ENCODE results near the gene HMGA1.

The HMGA1 gene

DNA sequence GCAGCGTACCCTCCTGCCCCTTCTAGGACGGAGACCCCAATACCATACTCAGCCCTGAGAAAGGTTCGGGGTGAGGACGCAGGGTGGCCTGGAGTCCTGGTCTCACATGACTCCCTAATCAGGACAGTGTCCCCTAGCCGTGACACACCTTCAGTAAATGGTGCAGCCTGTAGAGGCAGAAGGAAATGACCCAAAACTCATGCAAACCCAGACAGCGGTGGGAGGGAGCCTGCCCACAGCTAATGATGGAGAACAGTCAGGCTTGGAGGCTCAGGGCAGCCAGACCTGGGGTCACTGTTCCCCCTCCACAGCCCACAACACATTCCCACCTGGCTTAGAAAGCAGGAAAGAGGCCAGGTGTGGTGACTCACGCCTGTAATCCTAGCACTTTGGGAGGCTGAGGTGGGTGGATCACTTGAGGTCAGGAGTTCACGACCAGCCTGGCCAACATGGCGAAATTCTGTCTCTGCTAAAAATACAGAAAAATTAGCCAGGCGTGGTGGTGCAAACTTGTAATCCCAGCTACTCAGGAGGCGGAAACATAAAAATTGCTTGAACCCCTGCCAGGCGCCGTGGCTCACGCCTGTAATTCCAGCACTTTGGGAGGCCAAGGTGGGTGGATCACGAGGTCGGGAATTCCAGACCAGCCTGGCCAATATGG is 8.8 kb upstream of the HMGA1 start:
- Histone ChIP-seq H3K9ac (ENCODE audit: insufficient read length) (no peak overlapping the region), H3K9me3 (ENCODE audit: low read depth, low read length) (no peaks in the 10 kb centered on the region), H3K27ac (no peak overlapping the region), H3K4me3 (no peak overlapping the region), H3K36me3 (ENCODE audit: insufficient read depth, low read length) (no peaks in the 10 kb centered on the region)
- no peak for DNase-seq (ENCODE audit: low read depth, low spot score)
- TF ChIP-seq POLR2AphosphoS5 (IDR thresholded peaks at IDR 0.05; ENCODE audit: borderline replicate concordance, low read depth, low read length) (no peak), EZH2 (IDR thresholded peaks at IDR 0.05) (no peak), FOXP2 (optimal IDR thresholded peaks at IDR 0.05; ENCODE audit: control extremely low read depth, extremely low read length, insufficient read depth) (no peak)

DNA sequence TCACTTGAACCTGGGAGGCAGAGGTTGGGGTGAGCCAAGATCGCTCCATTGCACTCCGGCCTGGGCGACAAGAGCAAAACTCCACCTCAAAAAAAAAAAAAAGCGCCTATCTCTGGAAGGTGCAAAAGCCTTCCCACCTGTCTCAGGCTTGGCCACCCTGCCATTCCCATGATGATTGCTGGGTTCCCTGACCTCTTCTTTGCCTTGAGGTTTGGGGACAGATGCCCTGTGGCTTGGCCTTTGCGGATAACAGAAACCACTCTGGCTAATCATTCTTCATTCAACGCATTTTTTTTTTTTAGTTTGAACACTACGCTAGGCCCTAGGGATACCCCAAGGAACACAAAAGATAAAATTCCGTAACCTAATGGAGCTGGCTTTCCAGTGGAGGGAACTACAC is 6.8 kb upstream of the HMGA1 start:
- no peak overlapping the region for H3K27ac ChIP-seq
- TF ChIP-seq FOXP2 (optimal IDR thresholded peaks at IDR 0.05; ENCODE audit: control extremely low read depth, extremely low read length, insufficient read depth) (no peak), POLR2AphosphoS5 (IDR thresholded peaks at IDR 0.05; ENCODE audit: borderline replicate concordance, low read depth, low read length) (no peak), EZH2 (IDR thresholded peaks at IDR 0.05) (no peak)

DNA sequence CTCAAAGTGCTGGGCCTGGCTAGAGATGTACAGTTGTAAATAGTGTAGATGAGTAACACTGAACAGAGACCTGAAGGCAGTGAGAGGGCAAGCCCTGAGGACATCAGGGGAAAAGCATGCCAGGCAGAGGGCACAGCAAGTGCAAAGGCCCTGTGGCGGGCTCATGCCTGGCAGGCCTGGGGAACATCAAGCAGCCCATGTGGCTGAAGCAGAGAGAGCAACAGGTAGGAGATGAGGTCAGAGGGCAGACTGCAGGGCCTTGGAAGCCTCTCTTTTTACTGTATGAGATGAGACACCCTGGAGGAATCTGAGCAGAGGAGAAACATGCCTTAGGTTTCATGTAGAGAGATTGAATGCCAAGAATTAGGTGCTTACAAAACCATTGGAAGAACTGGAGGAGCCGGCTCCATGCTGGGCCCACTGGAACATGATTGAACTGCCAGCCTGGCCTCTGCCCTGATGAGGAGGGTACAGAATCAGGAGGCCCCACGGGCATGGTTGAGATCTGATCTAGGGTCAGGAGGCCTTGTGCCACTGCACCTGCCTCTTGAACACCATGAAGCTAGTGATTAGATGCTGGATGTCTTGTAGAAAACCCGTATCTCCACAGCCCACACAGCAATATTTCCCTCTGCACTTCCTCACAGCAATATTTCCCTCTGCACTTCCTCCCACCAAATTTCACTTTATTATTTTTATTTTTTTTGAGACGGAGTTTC is 5.9 kb upstream of the HMGA1 start:
- TF ChIP-seq EZH2 (IDR thresholded peaks at IDR 0.05) = no peak
- no peak for TF ChIP-seq POLR2AphosphoS5 (IDR thresholded peaks at IDR 0.05; ENCODE audit: borderline replicate concordance, low read depth, low read length)
- TF ChIP-seq FOXP2 (optimal IDR thresholded peaks at IDR 0.05; ENCODE audit: control extremely low read depth, extremely low read length, insufficient read depth) = no peak
- no peak overlapping the region for H3K4me3 ChIP-seq
- no peaks in the 10 kb centered on the region for H3K36me3 ChIP-seq (ENCODE audit: insufficient read depth, low read length)
- H3K9me3 ChIP-seq (ENCODE audit: low read depth, low read length) = no peaks in the 10 kb centered on the region
- no peak overlapping the region for H3K27ac ChIP-seq
- H3K9ac ChIP-seq (ENCODE audit: insufficient read length) = no peak overlapping the region
- no peak for DNase-seq (ENCODE audit: low read depth, low spot score)

More for the DNA sequence above, 6.8 kb upstream of the HMGA1 start:
- H3K9ac ChIP-seq (ENCODE audit: insufficient read length) = no peak overlapping the region
- no peak for DNase-seq (ENCODE audit: low read depth, low spot score)
- no peaks in the 10 kb centered on the region for H3K9me3 ChIP-seq (ENCODE audit: low read depth, low read length)
- no peak overlapping the region for H3K4me3 ChIP-seq
- H3K36me3 ChIP-seq (ENCODE audit: insufficient read depth, low read length) = no peaks in the 10 kb centered on the region

DNA sequence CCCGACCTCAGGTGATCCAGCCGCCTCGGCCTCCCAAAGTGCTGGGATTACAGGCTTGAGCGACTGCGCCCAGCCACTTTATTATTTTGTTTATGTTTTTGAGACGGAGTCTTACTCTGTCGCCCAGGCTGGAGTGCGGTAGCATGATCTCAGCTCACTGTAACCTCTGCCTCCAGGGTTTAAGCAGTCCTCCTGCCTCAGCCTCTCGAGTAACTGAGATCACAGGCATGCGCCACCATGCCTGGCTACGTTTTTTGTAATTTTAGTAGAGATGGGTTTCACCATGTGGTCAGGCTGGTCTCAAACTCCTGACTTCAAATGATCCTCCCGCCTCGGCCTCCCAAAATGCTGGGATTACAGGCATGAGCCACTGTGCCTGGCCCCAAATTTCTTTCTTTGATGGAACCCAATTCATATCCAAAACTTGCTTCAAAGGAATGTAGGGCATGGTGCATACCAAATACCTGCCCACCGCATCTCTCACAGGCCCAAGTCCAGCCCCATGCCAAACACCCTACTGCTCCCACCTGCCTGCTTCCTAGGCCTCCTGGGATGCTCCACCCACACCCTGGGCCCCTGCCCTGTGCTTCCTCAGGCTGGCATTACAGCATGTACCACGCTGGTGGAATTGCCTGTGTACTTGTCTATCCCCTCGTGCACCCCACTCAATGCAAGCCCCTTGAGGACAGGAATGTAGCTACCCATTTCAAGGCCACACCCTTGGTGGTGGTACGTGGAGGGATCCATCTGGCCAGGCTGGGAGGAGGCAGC is 4.9 kb upstream of the HMGA1 start:
- H3K27ac ChIP-seq = no peak overlapping the region
- DNase-seq (ENCODE audit: low read depth, low spot score) = no peak
- TF ChIP-seq FOXP2 (optimal IDR thresholded peaks at IDR 0.05; ENCODE audit: control extremely low read depth, extremely low read length, insufficient read depth) = no peak
- TF ChIP-seq POLR2AphosphoS5 (IDR thresholded peaks at IDR 0.05; ENCODE audit: borderline replicate concordance, low read depth, low read length) = no peak
- no peak for TF ChIP-seq EZH2 (IDR thresholded peaks at IDR 0.05)
- H3K9ac ChIP-seq (ENCODE audit: insufficient read length) = no peak overlapping the region
- H3K9me3 ChIP-seq (ENCODE audit: low read depth, low read length) = no peaks in the 10 kb centered on the region
- H3K4me3 ChIP-seq = no peak overlapping the region
- H3K36me3 ChIP-seq (ENCODE audit: insufficient read depth, low read length) = no peaks in the 10 kb centered on the region

DNA sequence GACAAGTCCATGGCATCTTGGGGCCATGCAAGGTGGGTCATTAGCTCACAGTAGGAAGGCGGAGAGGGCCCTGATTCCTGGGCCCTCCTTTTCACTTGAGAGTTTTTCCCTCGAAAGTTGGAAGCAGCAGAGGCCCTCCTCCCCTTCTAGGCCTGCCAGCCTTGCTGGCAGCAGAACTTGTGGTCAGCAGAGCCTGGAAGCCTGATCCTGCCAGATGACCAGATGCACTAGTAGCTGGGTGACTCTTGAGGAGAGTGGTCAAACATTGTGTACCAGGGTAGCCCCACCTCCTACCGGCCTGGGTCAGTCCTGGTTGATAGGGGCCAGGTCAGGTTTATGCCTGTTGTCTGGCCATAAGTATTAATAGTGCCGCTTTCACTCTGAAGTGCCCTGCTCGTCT is 3.8 kb upstream of the HMGA1 start:
- no peak overlapping the region for H3K9ac ChIP-seq (ENCODE audit: insufficient read length)
- no peaks in the 10 kb centered on the region for H3K9me3 ChIP-seq (ENCODE audit: low read depth, low read length)
- no peak overlapping the region for H3K4me3 ChIP-seq
- H3K27ac ChIP-seq = no peak overlapping the region
- no peak for TF ChIP-seq FOXP2 (optimal IDR thresholded peaks at IDR 0.05; ENCODE audit: control extremely low read depth, extremely low read length, insufficient read depth)
- TF ChIP-seq EZH2 (IDR thresholded peaks at IDR 0.05) = no peak
- no peak for TF ChIP-seq POLR2AphosphoS5 (IDR thresholded peaks at IDR 0.05; ENCODE audit: borderline replicate concordance, low read depth, low read length)
- H3K36me3 ChIP-seq (ENCODE audit: insufficient read depth, low read length) = no peaks in the 10 kb centered on the region
- no peak for DNase-seq (ENCODE audit: low read depth, low spot score)

DNA sequence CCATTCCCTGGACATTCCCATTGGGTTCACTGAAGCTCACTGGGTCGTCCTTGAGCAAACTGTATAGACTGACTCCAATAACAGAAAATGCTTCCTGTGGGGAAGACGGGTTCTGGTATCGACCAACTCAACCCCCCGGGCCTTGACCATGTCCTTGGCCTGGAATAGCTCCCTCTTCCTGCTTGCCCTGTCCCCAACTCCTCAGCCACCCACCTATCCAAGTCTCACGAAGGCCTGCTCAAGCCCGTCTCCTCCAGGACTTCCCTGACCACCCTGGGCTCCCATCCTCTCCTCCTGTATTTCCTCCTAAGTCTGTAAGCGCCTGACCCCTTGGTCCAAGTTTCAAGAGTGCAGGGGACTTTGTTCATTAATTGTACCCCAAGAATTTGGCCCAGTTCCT is 2.8 kb upstream of the HMGA1 start:
- Histone ChIP-seq H3K27ac (no peak overlapping the region), H3K4me3 (no peak overlapping the region), H3K9me3 (ENCODE audit: low read depth, low read length) (no peaks in the 10 kb centered on the region), H3K9ac (ENCODE audit: insufficient read length) (no peak overlapping the region), H3K36me3 (ENCODE audit: insufficient read depth, low read length) (no peaks in the 10 kb centered on the region; the same call in 1 of the 2 replicates)
- DNase-seq (ENCODE audit: low read depth, low spot score) = no peak
- TF ChIP-seq POLR2AphosphoS5 (IDR thresholded peaks at IDR 0.05; ENCODE audit: borderline replicate concordance, low read depth, low read length) (no peak), FOXP2 (optimal IDR thresholded peaks at IDR 0.05; ENCODE audit: control extremely low read depth, extremely low read length, insufficient read depth) (no peak), EZH2 (IDR thresholded peaks at IDR 0.05) (no peak)

DNA sequence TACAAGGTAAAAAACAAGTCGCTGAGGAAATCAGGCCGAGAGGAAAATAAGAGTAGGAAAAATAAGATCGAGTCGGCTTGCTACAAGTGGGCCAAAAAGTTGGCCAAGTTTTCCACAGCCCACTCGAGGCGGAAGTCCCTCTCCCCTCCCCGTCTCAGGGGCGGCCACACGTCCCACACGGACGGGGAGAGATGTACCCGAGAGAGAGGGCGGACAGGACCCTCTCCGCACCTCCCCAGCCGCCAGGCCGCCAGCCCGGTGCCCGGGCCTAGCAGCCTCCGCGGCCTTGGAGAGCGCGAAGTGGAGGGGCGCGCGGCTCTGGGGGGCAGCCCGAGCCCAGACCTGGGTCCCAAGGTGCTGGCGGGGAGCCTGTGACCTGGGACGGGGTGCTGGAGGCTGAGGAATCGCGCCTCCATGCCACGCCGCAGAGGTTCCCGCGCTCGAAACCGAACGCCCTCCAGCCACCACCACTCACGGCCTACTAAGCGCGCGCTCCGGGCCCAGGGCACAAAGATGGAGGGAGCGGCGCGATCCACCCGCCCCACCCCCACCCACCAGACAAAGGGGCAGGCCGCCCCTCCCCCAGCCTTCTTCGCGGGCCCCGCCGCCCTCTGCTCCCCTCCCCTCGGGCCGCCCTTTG is 1.9 kb upstream of the HMGA1 start:
- TF ChIP-seq EZH2 (IDR thresholded peaks at IDR 0.05) (no peak), POLR2AphosphoS5 (IDR thresholded peaks at IDR 0.05; ENCODE audit: borderline replicate concordance, low read depth, low read length) (no peak), FOXP2 (optimal IDR thresholded peaks at IDR 0.05; ENCODE audit: control extremely low read depth, extremely low read length, insufficient read depth) (no peak)
- no peak overlapping the region for H3K4me3 ChIP-seq

More for the DNA sequence above, 1.9 kb upstream of the HMGA1 start:
- Histone ChIP-seq H3K9ac (ENCODE audit: insufficient read length) (no peak overlapping the region), H3K27ac (no peak overlapping the region), H3K36me3 (ENCODE audit: insufficient read depth, low read length) (peaks cover 6% of the 10 kb centered on the region), H3K9me3 (ENCODE audit: low read depth, low read length) (no peaks in the 10 kb centered on the region)
- no peak for DNase-seq (ENCODE audit: low read depth, low spot score)
